Hematopoietic multipotent progenitor cell treated with erythropoietin and hydrocortisone succinate and interleukin-3 and kit ligand, for 6 days (in vitro differentiated cells): ENCODE results near the gene HOXA4.

Source experiments
- DNase-seq: peaks from one replicate; pipeline ENCODE4 v3.0.0-alpha.2; 2015

HOXA4 gene

GRCh38 chr7:27102581-27103442, 27.7 kb downstream of the HOXA4 start, which contains the start of gene HOXA2:
Gene HOXA2, minus strand, starts transcription at chr7:27102683. Its CDS starts 183 bp downstream, at chr7:27102500.
- no peak for DNase-seq

- DNase-seq, result no peak
Observed at GRCh38 chr7:27101957-27102580, 28.5 kb downstream of the HOXA4 start.

- DNase-seq, result no peak
Observed at GRCh38 chr7:27101171-27101956, 29.2 kb downstream of the HOXA4 start.

GRCh38 chr7:27100694-27101170, 29.8 kb downstream of the HOXA4 start:
- no peak for DNase-seq

- DNase-seq, result no peak
Observed at GRCh38 chr7:27099453-27100370, 30.8 kb downstream of the HOXA4 start.

- DNase-seq, result no peak
Observed at GRCh38 chr7:27098578-27099451, 31.7 kb downstream of the HOXA4 start.

- peak; percentile 22 for DNase-seq
Observed at GRCh38 chr7:27097686-27098577, 32.6 kb downstream of the HOXA4 start.

- DNase-seq, result no peak
Observed at GRCh38 chr7:27096768-27097514, 33.6 kb downstream of the HOXA4 start.

- DNase-seq, result peak; percentile 90
Observed at GRCh38 chr7:27095897-27096767, 34.4 kb downstream of the HOXA4 start, which contains the start of gene HOXA1. Gene HOXA1, minus strand, starts transcription at chr7:27096000. Its CDS starts 88 bp downstream, at chr7:27095912.

- no peak for DNase-seq
Observed at GRCh38 chr7:27095050-27095896, 35.3 kb downstream of the HOXA4 start.

- no peak for DNase-seq
Observed at GRCh38 chr7:27094304-27095049, 36.1 kb downstream of the HOXA4 start.

- no peak for DNase-seq
Observed at GRCh38 chr7:27093184-27093895, 37.2 kb downstream of the HOXA4 start.

- no peak for DNase-seq
Observed at GRCh38 chr7:27092819-27093110, 37.8 kb downstream of the HOXA4 start.

- no peak for DNase-seq
Observed at GRCh38 chr7:27091941-27092818, 38.4 kb downstream of the HOXA4 start.

- DNase-seq, result no peak
Observed at GRCh38 chr7:27091105-27091504, 39.5 kb downstream of the HOXA4 start.
